ENCODE data around the gene CPEB4.

CPEB4 gene

DNA sequence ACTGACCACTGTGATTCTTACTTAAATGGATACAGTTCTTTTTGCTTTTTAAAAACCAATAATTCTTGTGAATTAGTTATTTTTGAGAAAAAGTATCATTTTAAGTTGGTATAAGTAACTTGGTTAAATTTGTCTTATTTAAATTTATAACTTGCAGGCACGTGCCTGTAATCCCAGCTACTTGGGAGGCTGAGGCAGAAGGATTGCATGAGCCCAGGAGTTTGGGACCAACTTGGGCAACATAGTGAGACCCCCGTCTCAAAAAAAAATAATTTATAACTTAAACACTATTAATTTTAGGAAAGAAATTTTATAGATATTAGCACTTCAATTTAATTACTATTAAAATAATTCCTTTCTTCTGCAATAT, 5.0 kb downstream of the CPEB4 start:
- H3K9ac ChIP-seq (ENCODE audit: low read depth, low read length, poor library complexity), result no peak overlapping the region
- H3K23ac ChIP-seq (ENCODE audit: low read depth, low read length, poor library complexity), result no peak overlapping the region
- H2BK120ac ChIP-seq (ENCODE audit: low read depth, low read length), result no peak overlapping the region
- no peak overlapping the region for H3K14ac ChIP-seq (ENCODE audit: low read length)
- H2BK15ac ChIP-seq (ENCODE audit: low read length), result no peak overlapping the region
- H2BK12ac ChIP-seq (ENCODE audit: low read length), result no peak overlapping the region
- H2BK5ac ChIP-seq (ENCODE audit: low read length), result no peak overlapping the region
- no peak overlapping the region for H3K4me2 ChIP-seq (ENCODE audit: insufficient read depth, low read length, poor library complexity, severe bottlenecking)
- H3K27me3 ChIP-seq (ENCODE audit: control insufficient read depth in 3 of 3, insufficient read depth in 3 of 3, low read depth in 1 of 3, low read length in 3 of 3), result peaks cover 0 to 5% (median 0%) of the 10 kb centered on the region in 3 experiments
- H3K18ac ChIP-seq (ENCODE audit: low read length), result no peak overlapping the region
- H3K4me1 ChIP-seq (ENCODE audit: control insufficient read depth in 2 of 2, insufficient read depth in 1 of 2, low read depth in 1 of 2, low read length in 2 of 2), result peaks cover 4 to 6% of the 10 kb centered on the region in 2 donors
- no peak overlapping the region for H4K8ac ChIP-seq (ENCODE audit: low read depth, low read length)
- no CpG with 5 or more reads among the region's 2 CpGs for WGBS, 2 donors (ENCODE audit: extremely low coverage in 2 of 2, insufficient read length in 2 of 2, insufficient replicate concordance in 1 of 2)
- DNase-seq (ENCODE audit: low spot score), result no peak
- H3K27ac ChIP-seq (replicated peaks; ENCODE audit: low read length), result no peak overlapping the region
- H3K79me1 ChIP-seq (ENCODE audit: low read depth, low read length), result no peaks in the 10 kb centered on the region
- H3K4me3 ChIP-seq (ENCODE audit: low read length in 2 of 2), result no peak overlapping the region
- no peak overlapping the region for H2AK5ac ChIP-seq (ENCODE audit: low read depth, low read length)
- H2AFZ ChIP-seq (ENCODE audit: low read length), result no peak overlapping the region
- no peaks in the 10 kb centered on the region for H3K9me3 ChIP-seq (replicated peaks in 1 of 2; ENCODE audit: control insufficient read depth in 2 of 2, insufficient read depth in 1 of 2, low read depth in 1 of 2, low read length in 2 of 2)
- H3K4ac ChIP-seq (ENCODE audit: low read length), result no peak overlapping the region
- H3K36me3 ChIP-seq (replicated peaks in 1 of 2; ENCODE audit: control insufficient read depth in 2 of 2, insufficient read depth in 2 of 2, low read length in 2 of 2), result no peaks in the 10 kb centered on the region
- H4K91ac ChIP-seq (ENCODE audit: low read depth, low read length, poor library complexity), result no peak overlapping the region

DNA sequence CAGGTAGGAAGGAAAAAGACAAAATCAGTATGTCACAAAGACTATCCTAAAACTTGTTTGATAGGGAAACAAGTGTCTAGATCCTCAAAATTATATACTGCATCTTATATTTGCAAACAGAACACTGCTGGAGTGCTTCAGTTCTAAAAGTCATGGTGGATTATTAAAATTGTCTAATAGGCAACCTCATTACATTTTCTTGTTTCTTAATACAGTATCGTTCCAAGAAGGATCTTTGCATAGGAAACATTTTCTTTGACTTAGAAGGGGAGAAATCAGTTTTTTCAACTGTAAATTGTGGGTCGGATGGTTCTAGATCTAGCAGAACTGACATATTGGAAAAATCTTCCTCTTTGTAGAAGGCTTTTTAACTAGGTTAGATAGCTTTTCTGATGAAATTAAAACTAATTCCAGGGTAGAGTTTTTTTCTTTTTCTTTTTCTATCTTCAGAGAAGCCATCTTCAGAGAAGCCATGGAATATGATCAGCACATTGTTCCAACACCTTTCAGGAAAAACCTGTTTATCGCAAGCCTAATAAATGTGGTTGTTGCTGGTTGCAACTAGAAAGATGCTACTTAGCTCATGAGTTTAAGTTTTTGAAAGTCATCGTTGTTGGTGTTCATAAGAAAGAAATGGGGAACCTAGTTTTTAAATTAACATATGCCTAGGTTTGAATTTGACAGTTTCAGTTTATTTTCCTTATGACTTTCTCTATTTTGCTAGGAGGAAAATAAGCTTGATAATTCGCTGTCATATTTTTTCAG, 7.4 kb downstream of the CPEB4 start:
- H3K27ac ChIP-seq (replicated peaks; ENCODE audit: low read length), result no peak overlapping the region
- no peak overlapping the region for H2AFZ ChIP-seq (ENCODE audit: low read length)
- no CpG with 5 or more reads among the region's 5 CpGs for WGBS, 2 donors (ENCODE audit: extremely low coverage in 2 of 2, insufficient read length in 2 of 2, insufficient replicate concordance in 1 of 2)
- no peak overlapping the region for H3K4ac ChIP-seq (ENCODE audit: low read length)
- no peak overlapping the region for H3K4me3 ChIP-seq (ENCODE audit: low read length in 2 of 2)
- H3K18ac ChIP-seq (ENCODE audit: low read length), result no peak overlapping the region
- H3K9me3 ChIP-seq (replicated peaks in 1 of 2; ENCODE audit: control insufficient read depth in 2 of 2, insufficient read depth in 1 of 2, low read depth in 1 of 2, low read length in 2 of 2), result no peaks in the 10 kb centered on the region
- no peaks in the 10 kb centered on the region for H3K36me3 ChIP-seq (replicated peaks in 1 of 2; ENCODE audit: control insufficient read depth in 2 of 2, insufficient read depth in 2 of 2, low read length in 2 of 2)
- no peak overlapping the region for H2BK120ac ChIP-seq (ENCODE audit: low read depth, low read length)
- H2BK12ac ChIP-seq (ENCODE audit: low read length), result no peak overlapping the region
- no peak for DNase-seq (ENCODE audit: low spot score)
- H3K79me1 ChIP-seq (ENCODE audit: low read depth, low read length), result no peaks in the 10 kb centered on the region
- H4K91ac ChIP-seq (ENCODE audit: low read depth, low read length, poor library complexity), result no peak overlapping the region
- no peak overlapping the region for H3K23ac ChIP-seq (ENCODE audit: low read depth, low read length, poor library complexity)
- no peak overlapping the region for H3K9ac ChIP-seq (ENCODE audit: low read depth, low read length, poor library complexity)
- H3K4me1 ChIP-seq (ENCODE audit: control insufficient read depth in 2 of 2, insufficient read depth in 1 of 2, low read depth in 1 of 2, low read length in 2 of 2), result no peaks in the 10 kb centered on the region
- no peaks in the 10 kb centered on the region for H3K27me3 ChIP-seq (ENCODE audit: control insufficient read depth in 3 of 3, insufficient read depth in 3 of 3, low read depth in 1 of 3, low read length in 3 of 3)
- H2BK5ac ChIP-seq (ENCODE audit: low read length), result no peak overlapping the region
- H2BK15ac ChIP-seq (ENCODE audit: low read length), result no peak overlapping the region
- no peak overlapping the region for H3K4me2 ChIP-seq (ENCODE audit: insufficient read depth, low read length, poor library complexity, severe bottlenecking)
- H4K8ac ChIP-seq (ENCODE audit: low read depth, low read length), result no peak overlapping the region
- no peak overlapping the region for H3K14ac ChIP-seq (ENCODE audit: low read length)
- H2AK5ac ChIP-seq (ENCODE audit: low read depth, low read length), result no peak overlapping the region

DNA sequence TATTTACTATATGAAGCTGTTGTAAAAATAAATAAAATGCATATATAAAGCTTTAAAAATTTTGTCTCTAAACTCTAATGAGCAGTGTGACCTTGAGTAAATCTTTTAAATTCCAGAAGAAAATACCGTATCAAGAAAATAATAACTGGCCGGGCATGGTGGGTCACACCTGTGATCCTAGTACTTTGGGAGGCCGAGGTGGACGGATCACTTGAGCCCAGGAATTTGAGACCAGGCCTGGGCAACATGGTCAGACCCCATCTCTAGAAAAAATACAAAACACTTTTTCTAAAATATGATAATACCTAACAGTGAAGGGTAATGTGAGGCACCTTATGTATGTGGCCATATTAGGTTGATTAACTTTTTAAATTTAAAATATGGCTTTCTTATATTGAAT, 8.5 kb downstream of the CPEB4 start:
- Histone ChIP-seq H3K27me3 (ENCODE audit: control insufficient read depth in 3 of 3, insufficient read depth in 3 of 3, low read depth in 1 of 3, low read length in 3 of 3) (no peaks in the 10 kb centered on the region), H3K4me2 (ENCODE audit: insufficient read depth, low read length, poor library complexity, severe bottlenecking) (no peak overlapping the region), H3K4me1 (ENCODE audit: control insufficient read depth in 2 of 2, insufficient read depth in 1 of 2, low read depth in 1 of 2, low read length in 2 of 2) (no peaks in the 10 kb centered on the region), H3K9me3 (replicated peaks in 1 of 2; ENCODE audit: control insufficient read depth in 2 of 2, insufficient read depth in 1 of 2, low read depth in 1 of 2, low read length in 2 of 2) (no peaks in the 10 kb centered on the region), H2BK5ac (ENCODE audit: low read length) (no peak overlapping the region), H3K18ac (ENCODE audit: low read length) (no peak overlapping the region), H3K23ac (ENCODE audit: low read depth, low read length, poor library complexity) (no peak overlapping the region), H3K79me1 (ENCODE audit: low read depth, low read length) (no peaks in the 10 kb centered on the region), H3K4me3 (ENCODE audit: low read length in 2 of 2) (no peak overlapping the region), H4K8ac (ENCODE audit: low read depth, low read length) (no peak overlapping the region), H3K36me3 (replicated peaks in 1 of 2; ENCODE audit: control insufficient read depth in 2 of 2, insufficient read depth in 2 of 2, low read length in 2 of 2) (no peaks in the 10 kb centered on the region), H2AFZ (ENCODE audit: low read length) (no peak overlapping the region), H4K91ac (ENCODE audit: low read depth, low read length, poor library complexity) (no peak overlapping the region), H3K14ac (ENCODE audit: low read length) (no peak overlapping the region), H3K4ac (ENCODE audit: low read length) (no peak overlapping the region), H2BK12ac (ENCODE audit: low read length) (no peak overlapping the region), H2BK120ac (ENCODE audit: low read depth, low read length) (no peak overlapping the region), H2AK5ac (ENCODE audit: low read depth, low read length) (no peak overlapping the region), H3K9ac (ENCODE audit: low read depth, low read length, poor library complexity) (no peak overlapping the region), H2BK15ac (ENCODE audit: low read length) (no peak overlapping the region), H3K27ac (replicated peaks; ENCODE audit: low read length) (no peak overlapping the region)
- no CpG with 5 or more reads among the region's 4 CpGs for WGBS, 2 donors (ENCODE audit: extremely low coverage in 2 of 2, insufficient read length in 2 of 2, insufficient replicate concordance in 1 of 2)
- no peak for DNase-seq (ENCODE audit: low spot score)

DNA sequence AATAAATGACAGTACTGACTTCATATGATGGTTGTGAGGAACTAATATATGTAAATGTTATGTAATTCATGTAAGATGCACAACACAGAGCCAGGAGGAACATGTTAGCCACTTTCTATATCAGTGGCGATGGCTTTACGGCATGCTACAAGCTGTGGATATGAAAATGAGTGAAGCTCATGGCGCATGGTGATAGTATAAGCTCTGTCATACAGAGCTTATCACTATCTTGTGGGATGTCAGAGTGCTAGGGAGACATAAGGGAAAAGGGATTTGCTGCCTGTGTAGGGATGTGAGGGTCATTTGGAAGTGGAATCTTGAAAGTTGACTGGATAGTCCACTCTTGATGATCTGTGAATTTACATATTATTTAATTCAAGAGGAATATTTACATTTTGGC, 13.6 kb downstream of the CPEB4 start:
- H3K4me1 ChIP-seq (ENCODE audit: control insufficient read depth in 2 of 2, insufficient read depth in 1 of 2, low read depth in 1 of 2, low read length in 2 of 2), result no peaks in the 10 kb centered on the region
- H3K4ac ChIP-seq (ENCODE audit: low read length), result no peak overlapping the region
- WGBS, 2 donors (ENCODE audit: extremely low coverage in 2 of 2, insufficient read length in 2 of 2, insufficient replicate concordance in 1 of 2), result no CpG with 5 or more reads among the region's 3 CpGs

More for the DNA sequence above, 13.6 kb downstream of the CPEB4 start:
- Histone ChIP-seq H3K4me2 (ENCODE audit: insufficient read depth, low read length, poor library complexity, severe bottlenecking) (no peak overlapping the region), H2BK120ac (ENCODE audit: low read depth, low read length) (no peak overlapping the region), H3K27me3 (ENCODE audit: control insufficient read depth in 3 of 3, insufficient read depth in 3 of 3, low read depth in 1 of 3, low read length in 3 of 3) (no peaks in the 10 kb centered on the region), H2BK5ac (ENCODE audit: low read length) (no peak overlapping the region), H3K36me3 (replicated peaks in 1 of 2; ENCODE audit: control insufficient read depth in 2 of 2, insufficient read depth in 2 of 2, low read length in 2 of 2) (no peaks in the 10 kb centered on the region), H2AK5ac (ENCODE audit: low read depth, low read length) (no peak overlapping the region), H2BK12ac (ENCODE audit: low read length) (no peak overlapping the region), H3K27ac (replicated peaks; ENCODE audit: low read length) (no peak overlapping the region), H3K18ac (ENCODE audit: low read length) (no peak overlapping the region), H3K79me1 (ENCODE audit: low read depth, low read length) (no peaks in the 10 kb centered on the region), H3K9me3 (replicated peaks in 1 of 2; ENCODE audit: control insufficient read depth in 2 of 2, insufficient read depth in 1 of 2, low read depth in 1 of 2, low read length in 2 of 2) (no peaks in the 10 kb centered on the region), H4K91ac (ENCODE audit: low read depth, low read length, poor library complexity) (no peak overlapping the region), H2AFZ (ENCODE audit: low read length) (no peak overlapping the region), H2BK15ac (ENCODE audit: low read length) (no peak overlapping the region), H3K4me3 (ENCODE audit: low read length in 2 of 2) (no peak overlapping the region), H3K9ac (ENCODE audit: low read depth, low read length, poor library complexity) (no peak overlapping the region), H3K23ac (ENCODE audit: low read depth, low read length, poor library complexity) (no peak overlapping the region), H4K8ac (ENCODE audit: low read depth, low read length) (no peak overlapping the region), H3K14ac (ENCODE audit: low read length) (no peak overlapping the region)
- no peak for DNase-seq (ENCODE audit: low spot score)
